IPS DF 6.9 (cell line): ENCODE data around the gene PTCH1.

Source experiments
- DNase-seq: peaks from one replicate; pipeline ENCODE4 v3.0.0-alpha.2; 2013; ENCODE audit warnings: low read depth, low spot score
- H3K27ac ChIP-seq: one replicate; pipeline ENCODE4 v1.5.1; 2013; ENCODE audit warnings: low read length, control low read depth
- H3K27me3 ChIP-seq: 2 replicates; pipeline ENCODE4 v1.6.1; 2013; ENCODE audit warnings: mild to moderate bottlenecking, low read length; ENCODE audit not compliant: control insufficient read depth, insufficient read depth
- H3K36me3 ChIP-seq: 2 replicates; pipeline ENCODE4 v1.6.1; 2013; ENCODE audit warnings: low read length; ENCODE audit not compliant: control insufficient read depth, insufficient read depth
- H3K4me1 ChIP-seq: 2 replicates; pipeline ENCODE4 v1.6.1; 2013; ENCODE audit warnings: low read length; ENCODE audit not compliant: control insufficient read depth, insufficient read depth
- H3K4me3 ChIP-seq: 2 replicates; pipeline ENCODE4 v1.5.1; 2013; ENCODE audit warnings: mild to moderate bottlenecking, low read length
- H3K9me3 ChIP-seq: 2 replicates; pipeline ENCODE4 v1.6.1; 2013; ENCODE audit warnings: low read length, inconsistent platforms; ENCODE audit not compliant: control insufficient read depth, insufficient read depth
- WGBS: extraction: QIAGEN DNeasy Blood & Tissue Kit; methylation state at CpG from one replicate; pipeline ENCODE4 v1.1.7; 2013; ENCODE audit warnings: mixed read lengths, missing lambda C conversion rate; ENCODE audit not compliant: insufficient read length, insufficient coverage; 5-methylcytosine and 5-hydroxymethylcytosine counted together

Gene PTCH1

GRCh38 chr9:95443301-95443700, 73.5 kb downstream of the PTCH1 start:
- no peak for DNase-seq
- peaks cover 6% of the 10 kb centered on the region for H3K36me3 ChIP-seq
- H3K27me3 ChIP-seq: no peaks in the 10 kb centered on the region
- WGBS: no CpG with 5 or more reads among the region's 2 CpGs
- no peaks in the 10 kb centered on the region for H3K9me3 ChIP-seq
- no peak overlapping the region for H3K27ac ChIP-seq
- no peak overlapping the region for H3K4me3 ChIP-seq
- H3K4me1 ChIP-seq: peaks cover 2% of the 10 kb centered on the region; the same call in 1 of the 2 replicates

- no peak for DNase-seq
- no peak overlapping the region for H3K4me3 ChIP-seq
- no peaks in the 10 kb centered on the region for H3K36me3 ChIP-seq
- no peaks in the 10 kb centered on the region for H3K9me3 ChIP-seq
- H3K27ac ChIP-seq: no peak overlapping the region
- no peaks in the 10 kb centered on the region for H3K4me1 ChIP-seq
- H3K27me3 ChIP-seq: no peaks in the 10 kb centered on the region
- no CpG with 5 or more reads among the region's 9 CpGs for WGBS
Observed at GRCh38 chr9:95441081-95441480, 75.7 kb downstream of the PTCH1 start.

GRCh38 chr9:95440447-95440846, 76.3 kb downstream of the PTCH1 start:
- H3K4me3 ChIP-seq: no peak overlapping the region
- no CpG with 5 or more reads among the region's 3 CpGs for WGBS
- no peaks in the 10 kb centered on the region for H3K36me3 ChIP-seq
- no peak overlapping the region for H3K27ac ChIP-seq
- no peaks in the 10 kb centered on the region for H3K4me1 ChIP-seq
- H3K27me3 ChIP-seq: no peaks in the 10 kb centered on the region
- no peak for DNase-seq
- H3K9me3 ChIP-seq: no peaks in the 10 kb centered on the region

GRCh38 chr9:95438561-95439357, 78.0 kb downstream of the PTCH1 start:
- H3K4me3 ChIP-seq: no peak overlapping the region
- no CpG with 5 or more reads among the region's 9 CpGs for WGBS

GRCh38 chr9:95437559-95437958, 79.2 kb downstream of the PTCH1 start:
- no peak for DNase-seq
- WGBS: no CpG with 5 or more reads among the region's 6 CpGs
- no peak overlapping the region for H3K27ac ChIP-seq

More at GRCh38 chr9:95438561-95439357, 78.0 kb downstream of the PTCH1 start:
- Histone ChIP-seq H3K4me1 (peaks cover 3% of the 10 kb centered on the region; the same call in 1 of the 2 replicates), H3K9me3 (no peaks in the 10 kb centered on the region), H3K36me3 (no peaks in the 10 kb centered on the region), H3K27me3 (no peaks in the 10 kb centered on the region), H3K27ac (no peak overlapping the region)
- no peak for DNase-seq

GRCh38 chr9:95436416-95436815, 80.4 kb downstream of the PTCH1 start:
- no peaks in the 10 kb centered on the region for H3K9me3 ChIP-seq
- H3K4me1 ChIP-seq: peaks cover 3% of the 10 kb centered on the region; the same call in 1 of the 2 replicates
- WGBS: no CpG with 5 or more reads among the region's 7 CpGs
- no peak for DNase-seq
- H3K4me3 ChIP-seq: no peak overlapping the region
- H3K27me3 ChIP-seq: no peaks in the 10 kb centered on the region
- no peak overlapping the region for H3K27ac ChIP-seq
- H3K36me3 ChIP-seq: no peaks in the 10 kb centered on the region

More at GRCh38 chr9:95437559-95437958, 79.2 kb downstream of the PTCH1 start:
- Histone ChIP-seq H3K4me1 (peaks cover 3% of the 10 kb centered on the region; the same call in 1 of the 2 replicates), H3K27me3 (no peaks in the 10 kb centered on the region), H3K9me3 (no peaks in the 10 kb centered on the region), H3K4me3 (no peak overlapping the region), H3K36me3 (no peaks in the 10 kb centered on the region)

- DNase-seq: no peak
- Histone ChIP-seq H3K4me3 (no peak overlapping the region), H3K4me1 (peaks cover 3% of the 10 kb centered on the region; the same call in 1 of the 2 replicates), H3K27ac (no peak overlapping the region), H3K36me3 (no peaks in the 10 kb centered on the region), H3K9me3 (no peaks in the 10 kb centered on the region), H3K27me3 (no peaks in the 10 kb centered on the region)
- WGBS: no CpG with 5 or more reads among the region's 6 CpGs
Observed at GRCh38 chr9:95435074-95435728, 81.6 kb downstream of the PTCH1 start.

- Histone ChIP-seq H3K9me3 (no peaks in the 10 kb centered on the region), H3K4me3 (no peak overlapping the region), H3K27ac (no peak overlapping the region), H3K27me3 (no peaks in the 10 kb centered on the region), H3K4me1 (peaks cover 3% of the 10 kb centered on the region; the same call in 1 of the 2 replicates), H3K36me3 (no peaks in the 10 kb centered on the region)
- WGBS: no CpG with 5 or more reads among the region's 25 CpGs
- DNase-seq: peak; percentile 5
Observed at GRCh38 chr9:95434116-95435073, 82.4 kb downstream of the PTCH1 start.

GRCh38 chr9:95433096-95433819, 83.5 kb downstream of the PTCH1 start:
- WGBS: no CpG with 5 or more reads among the region's 8 CpGs
- Histone ChIP-seq H3K4me3 (no peak overlapping the region), H3K9me3 (no peaks in the 10 kb centered on the region), H3K36me3 (no peaks in the 10 kb centered on the region), H3K27ac (no peak overlapping the region), H3K27me3 (no peaks in the 10 kb centered on the region), H3K4me1 (peaks cover 3% of the 10 kb centered on the region; the same call in 1 of the 2 replicates)
- no peak for DNase-seq
